Left cardiac atrium (tissue), 4 donors: ENCODE measurements around the gene STAC. TPM values are rescaled to one million over a fixed set of nuclear protein-coding genes. Genes with fewer than 3 reads are reported as not detected.
"Not testable (repeated sequence)": the region's sequence is repeated elsewhere in the genome, so short reads cannot be mapped to it uniquely, and the experiment has no call there.

Source experiments
- ATAC-seq, 2 donors: fragments of 200-7000 bp; cut with Tn5 transposase; one replicate each; pipeline ENCODE4 v1.9.1; 2020; ENCODE audit warnings: mild to moderate bottlenecking in 2 of 2, moderate library complexity in 2 of 2
- DNase-seq: peaks from one replicate; pipeline ENCODE4 v3.0.0-alpha.2; 2020
- intact Hi-C, 2 donors: fragments of 100-400 bp; cut with DNase I; formaldehyde crosslinking; loops; one replicate each; pipeline versions ENCODE4 v1.14.1 to v1.15.1; 2022 to 2023
- total RNA-seq, 2 donors: library from RNA; stranded (reverse); fragmentation: NEBNext Ultra II Directional; extraction: Animal tissue kit (Norgen Biotek cat#: 25700); gene quantifications; one replicate each; pipeline ENCODE4 v1.2.1, GENCODE V29; 2021
- donor health status: DM: no; HTN: yes; CAD: no.
- donor health status: DM: no; HTN: yes; CAD: no; lungs with severe emphysema.
- donor health status: DM: yes; HTN: yes; CAD: no.
- donor health status: Dilated cardiomyopathy.

STAC gene
- total RNA-seq, 2 donors from 2014 or later: 0.13 to 0.47 TPM

DNA sequence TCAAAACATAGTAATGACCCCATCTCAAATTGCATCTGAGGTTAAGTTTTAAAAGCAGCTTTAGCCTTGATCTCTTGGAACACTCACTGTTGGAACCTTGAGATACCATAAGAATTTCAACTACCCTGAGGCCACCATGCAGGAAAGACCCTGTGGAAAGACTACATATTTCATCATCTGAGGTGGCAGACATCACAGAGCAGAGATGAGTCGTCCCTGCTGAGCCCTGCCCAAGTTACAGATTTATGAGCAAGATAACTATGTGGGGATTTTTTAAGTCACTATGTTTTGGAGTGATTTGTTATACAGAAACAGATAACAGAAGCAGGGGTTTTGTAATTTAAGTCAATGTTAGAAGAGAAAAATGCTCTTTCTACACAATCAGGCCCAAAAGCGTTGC, 168.4 kb downstream of the STAC start:
- intact Hi-C loops: no loop called here
- no peak for ATAC-seq
- no peak for DNase-seq

DNA sequence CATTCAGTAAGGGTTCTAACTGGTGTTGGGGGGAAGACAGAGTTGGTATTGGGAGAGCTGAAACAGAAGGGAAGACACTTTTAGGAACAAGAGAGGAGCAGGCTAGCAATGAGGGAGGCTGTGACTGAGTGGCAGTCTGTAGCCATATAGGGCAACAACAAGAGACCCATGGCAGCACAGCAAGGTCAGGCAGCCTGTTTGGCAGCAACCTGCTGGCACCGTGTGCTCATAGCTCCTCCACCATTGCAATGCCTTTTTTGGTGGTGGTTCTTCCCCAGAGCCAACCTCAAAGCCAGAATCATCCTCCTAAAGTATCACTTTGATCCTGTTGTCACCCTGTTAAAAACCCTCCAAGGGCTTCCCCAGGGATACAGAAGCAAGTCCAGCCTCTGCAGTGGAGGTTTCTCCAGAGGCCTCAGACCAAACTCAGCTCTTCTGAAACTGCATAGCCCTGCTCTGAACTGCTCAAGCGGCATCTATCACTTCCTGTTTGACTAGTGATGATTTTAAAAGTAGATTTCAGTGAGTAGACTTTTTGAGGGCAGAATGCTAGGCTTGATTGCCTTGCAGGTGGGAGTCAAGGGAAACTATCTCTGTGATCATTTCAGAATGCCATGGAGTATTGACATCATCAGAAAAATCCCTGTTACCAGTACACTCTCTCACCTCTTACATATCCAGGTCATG, 176.9 kb downstream of the STAC start:
- intact Hi-C loops: no loop called here
- DNase-seq: no peak
- ATAC-seq: peak in 1 of 2 donors; percentile 40

DNA sequence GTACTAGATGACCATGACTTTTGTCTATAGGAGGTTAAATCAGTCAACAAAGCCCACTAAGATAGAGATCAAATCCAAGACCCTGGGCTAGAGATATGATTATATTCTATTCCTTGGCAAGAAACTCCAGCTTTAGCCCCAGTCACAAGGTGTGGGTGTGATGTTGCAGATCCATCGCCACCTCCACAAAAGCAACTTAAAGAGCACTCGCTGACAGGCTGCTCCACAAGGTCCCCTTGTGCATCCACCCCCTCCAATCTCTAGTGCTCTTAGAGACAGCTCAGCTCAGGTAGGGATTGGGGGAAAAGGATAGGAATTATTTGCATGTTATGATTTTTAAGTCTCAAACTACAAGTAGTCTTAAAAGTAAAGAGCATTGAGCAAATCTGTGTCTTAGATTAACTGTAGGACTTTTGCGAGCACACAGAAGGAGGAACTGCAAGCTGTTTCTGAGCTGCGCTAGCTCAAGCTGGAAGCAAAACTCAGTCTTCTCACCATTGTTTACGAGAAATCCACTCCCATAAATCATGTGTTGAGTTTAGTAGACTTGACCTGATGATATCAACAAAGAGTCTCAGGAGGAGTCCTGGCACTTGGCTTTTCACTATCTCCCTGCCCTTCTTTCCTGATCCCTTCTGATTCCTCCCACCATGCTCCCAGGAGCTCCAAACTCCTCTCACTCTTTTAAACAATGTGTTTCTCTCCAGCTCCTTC, 177.6 kb downstream of the STAC start:
- no peak for DNase-seq
- intact Hi-C loops: no loop called here
- no peak for ATAC-seq

DNA sequence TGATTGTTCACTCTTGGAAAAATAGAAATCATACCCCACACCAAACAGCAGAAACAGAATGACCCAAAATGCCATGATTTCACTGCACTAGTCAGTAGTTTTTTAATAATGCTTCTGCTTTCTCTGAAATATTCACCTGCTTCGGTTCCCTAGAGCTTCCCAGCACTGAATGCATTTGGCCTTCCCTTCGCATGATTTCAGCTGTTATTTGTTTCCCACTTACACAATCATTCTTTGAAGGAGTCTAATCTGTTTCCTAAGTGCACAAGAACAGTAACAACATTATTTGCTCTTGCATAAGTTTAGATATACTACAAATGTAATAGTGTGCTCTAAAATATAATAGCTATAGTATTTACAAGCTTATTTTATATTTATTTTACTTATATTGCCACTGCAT, 178.7 kb downstream of the STAC start:
- no peak for DNase-seq
- intact Hi-C loops: no loop called here
- no peak for ATAC-seq

DNA sequence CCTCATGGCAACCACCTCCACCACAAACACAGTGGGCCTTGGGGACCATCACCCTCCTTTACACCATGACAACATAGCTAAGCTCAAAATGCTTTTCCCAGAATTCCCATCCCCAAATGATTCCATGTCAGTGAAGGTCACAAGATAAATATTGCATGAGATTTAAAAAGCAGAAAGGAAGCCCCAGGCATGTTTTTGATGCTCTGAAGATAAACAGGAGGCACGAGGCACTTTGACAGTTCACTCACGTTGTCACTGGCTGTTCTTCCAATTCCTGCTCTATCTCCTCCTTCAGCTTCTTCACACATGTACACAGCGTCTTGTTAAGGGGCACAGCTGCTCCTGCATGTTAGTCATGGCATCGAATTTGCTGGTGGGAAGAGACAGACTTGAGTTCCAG, 180.4 kb downstream of the STAC start:
- DNase-seq (no peak), ATAC-seq (no peak)
- intact Hi-C loops: no loop called here

DNA sequence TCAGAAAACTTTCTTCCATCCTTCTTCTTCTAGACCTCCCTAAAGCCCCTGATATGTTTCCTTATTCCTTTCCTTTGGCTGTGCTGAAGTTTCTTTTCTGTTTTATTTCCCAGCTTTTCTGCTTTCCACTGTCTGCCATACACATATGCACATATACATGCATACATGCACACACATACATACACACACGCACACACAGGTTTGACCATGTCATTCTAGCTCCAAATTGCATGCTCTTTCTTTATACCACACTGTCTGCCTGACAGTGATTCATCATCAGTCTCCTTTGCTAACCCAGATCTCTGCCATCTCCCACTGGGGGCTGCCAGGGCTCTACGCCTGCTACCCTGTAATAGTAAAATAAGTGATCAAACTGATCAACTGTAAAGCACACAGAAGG, 181.3 kb downstream of the STAC start:
- DNase-seq (no peak), ATAC-seq (no peak)
- intact Hi-C loops: no loop called here

DNA sequence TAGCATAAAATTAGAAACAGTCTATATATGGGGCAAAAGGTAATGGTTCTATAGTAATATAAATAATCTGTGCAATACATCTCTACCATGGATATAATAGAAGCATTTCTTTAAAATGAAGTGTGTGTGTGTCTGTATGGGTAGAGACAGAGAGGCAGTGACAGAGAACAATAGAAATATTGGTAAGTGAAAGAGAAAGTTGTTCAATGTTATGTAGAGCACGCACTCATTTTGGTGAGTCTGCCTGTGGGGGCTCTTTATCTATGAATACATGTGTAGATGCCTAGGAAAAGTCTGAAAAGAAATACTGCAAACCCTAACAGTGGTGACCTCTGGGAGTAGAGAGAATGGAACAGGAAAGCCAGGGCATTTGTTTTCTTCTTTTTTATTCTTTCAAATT, 182.6 kb downstream of the STAC start:
- ATAC-seq (no peak), DNase-seq (no peak)
- intact Hi-C loops: no loop called here

DNA sequence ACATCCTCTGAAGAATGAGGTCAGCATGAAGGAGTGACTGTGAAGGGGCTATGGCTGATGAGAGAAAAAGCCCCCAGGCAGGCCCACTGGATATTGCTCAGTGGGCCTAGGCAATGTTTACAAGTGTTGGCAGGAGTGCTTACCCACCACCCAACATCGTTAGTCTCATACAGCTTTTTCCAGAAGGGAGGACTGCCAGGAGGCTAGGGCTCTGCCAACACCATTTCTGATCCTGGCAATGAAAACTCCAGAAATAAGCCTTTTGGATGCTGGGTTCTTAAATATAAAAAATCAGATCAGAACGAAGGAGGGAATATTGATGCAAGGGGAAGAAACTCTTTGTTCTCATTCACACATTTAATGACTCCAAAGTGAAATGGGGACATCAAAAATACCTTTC, 194.9 kb downstream of the STAC start:
- DNase-seq (no peak), ATAC-seq (no peak)
- intact Hi-C loops: no loop called here

DNA sequence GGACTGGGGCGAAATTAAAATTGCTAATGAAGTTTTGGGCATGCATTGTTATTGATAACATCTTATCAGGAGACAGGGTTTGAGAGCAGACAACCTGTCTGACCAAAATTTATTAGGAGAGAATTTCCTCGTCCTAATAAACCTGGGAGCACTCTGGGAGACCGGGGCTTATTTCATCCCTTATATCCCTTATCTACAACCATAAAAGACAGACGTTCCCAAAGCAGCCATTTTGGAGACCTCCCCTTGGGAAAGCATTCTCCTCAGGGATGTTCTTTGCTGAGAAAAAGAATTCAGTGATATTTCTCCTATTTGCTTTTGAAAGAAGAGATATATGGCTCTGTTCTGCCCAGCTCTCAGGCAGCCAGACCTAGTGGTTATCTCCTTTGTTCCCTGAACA, 198.1 kb downstream of the STAC start:
- intact Hi-C loops, DNase-seq: not testable (repeated sequence)

DNA sequence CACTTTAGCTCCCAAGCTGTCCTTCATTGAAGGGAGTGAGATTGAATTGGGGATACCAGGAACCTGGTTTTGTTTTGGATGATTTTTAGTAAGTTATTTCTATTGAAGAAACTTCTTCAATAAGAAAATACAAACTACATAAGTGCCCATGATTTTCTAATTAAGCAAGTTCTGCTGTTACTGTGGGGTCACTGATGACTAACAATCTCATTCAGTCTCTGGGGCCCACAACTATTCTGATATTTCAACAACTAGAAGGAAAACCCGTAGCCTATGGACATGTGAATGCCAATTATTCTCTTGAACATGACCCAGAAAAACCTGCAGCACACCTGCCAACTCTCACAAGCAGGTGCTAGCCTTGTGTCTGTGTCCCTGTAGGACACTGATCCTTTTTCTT, 199.4 kb downstream of the STAC start:
- DNase-seq: no peak
- ATAC-seq: no peak
- intact Hi-C loops: no loop called here

More for the DNA sequence above, 198.1 kb downstream of the STAC start:
- not testable (repeated sequence) for ATAC-seq

DNA sequence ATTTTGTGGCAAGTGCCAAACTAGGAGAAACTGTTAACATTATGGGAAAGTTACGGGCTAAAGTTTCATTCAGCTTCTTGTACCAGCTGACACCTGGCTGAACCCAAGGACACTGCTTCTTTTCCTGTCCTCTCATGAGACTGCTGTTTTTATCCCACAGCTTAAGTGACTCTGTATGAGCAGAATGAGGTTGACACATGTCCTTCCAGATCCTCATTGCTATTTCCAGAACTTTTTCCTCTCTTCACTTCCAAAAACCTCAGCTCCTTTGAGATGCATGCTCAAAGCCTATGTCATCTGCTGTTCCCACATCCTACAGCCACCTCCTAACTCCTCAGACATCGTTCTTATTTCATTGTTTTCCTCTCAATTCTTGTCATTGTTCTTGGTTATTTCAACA, 200.4 kb downstream of the STAC start:
- intact Hi-C loops: no loop called here

DNA sequence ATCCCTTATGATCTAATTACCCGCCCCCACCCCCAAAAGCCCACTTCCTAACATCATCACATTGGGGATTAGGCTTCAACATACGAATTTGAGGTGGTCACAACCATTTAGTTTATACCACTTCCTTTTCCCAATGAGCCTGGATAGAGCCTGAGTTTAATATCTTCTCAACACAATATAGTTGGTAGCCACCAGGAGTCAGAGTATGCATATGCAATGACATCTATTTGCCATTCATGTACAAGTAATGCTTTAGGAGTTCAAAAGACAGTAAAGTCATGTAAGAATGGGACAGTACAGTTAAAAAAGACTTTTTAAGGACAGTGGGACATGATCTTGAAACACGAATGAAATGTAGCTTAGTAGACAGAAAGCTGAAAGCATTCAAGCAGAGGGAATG, 211.7 kb downstream of the STAC start:
- intact Hi-C loops: no loop called here
- no peak for ATAC-seq
- no peak for DNase-seq

More for the DNA sequence above, 200.4 kb downstream of the STAC start:
- ATAC-seq (no peak), DNase-seq (no peak)

DNA sequence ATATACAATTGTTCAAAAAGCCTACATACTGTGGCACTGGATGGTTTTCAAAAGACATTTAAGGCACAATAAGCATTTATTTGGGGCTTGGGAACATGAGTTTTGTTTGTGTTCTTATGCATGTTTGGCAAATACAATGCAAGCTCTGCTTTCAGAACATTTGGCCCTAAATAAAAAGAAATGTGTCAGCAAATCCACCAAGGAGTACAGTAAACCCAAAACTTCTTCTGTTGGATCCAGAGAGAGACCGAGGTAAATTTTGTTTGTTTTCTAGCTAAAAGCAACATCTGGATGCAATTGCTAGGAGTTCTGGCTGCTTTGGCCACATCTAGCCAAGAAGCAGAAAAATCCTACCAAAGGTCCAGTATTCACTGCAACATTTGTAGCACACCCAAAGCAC, 215.2 kb downstream of the STAC start:
- DNase-seq: no peak
- ATAC-seq: no peak
- intact Hi-C loops: no loop called here

DNA sequence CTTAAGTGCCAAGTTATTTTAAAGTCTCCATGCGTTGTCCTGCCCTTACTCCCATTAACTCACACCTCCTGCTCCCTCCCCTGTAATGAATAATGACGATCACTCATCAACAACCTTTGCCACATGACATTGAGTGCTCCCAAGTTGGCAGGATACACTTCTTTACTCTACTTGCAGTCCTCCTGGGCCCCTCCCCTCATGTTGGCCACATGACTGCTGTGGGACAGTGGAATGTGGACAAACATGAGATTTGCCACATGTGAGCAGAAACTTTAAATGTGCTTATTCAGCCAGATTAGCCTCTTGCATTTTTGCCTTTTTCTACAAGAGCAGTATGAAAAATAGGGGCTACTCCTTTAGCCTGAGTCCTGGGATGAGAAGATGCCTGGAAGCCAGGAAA, 216.1 kb downstream of the STAC start:
- DNase-seq (no peak), ATAC-seq (no peak)
- intact Hi-C loops: no loop called here

DNA sequence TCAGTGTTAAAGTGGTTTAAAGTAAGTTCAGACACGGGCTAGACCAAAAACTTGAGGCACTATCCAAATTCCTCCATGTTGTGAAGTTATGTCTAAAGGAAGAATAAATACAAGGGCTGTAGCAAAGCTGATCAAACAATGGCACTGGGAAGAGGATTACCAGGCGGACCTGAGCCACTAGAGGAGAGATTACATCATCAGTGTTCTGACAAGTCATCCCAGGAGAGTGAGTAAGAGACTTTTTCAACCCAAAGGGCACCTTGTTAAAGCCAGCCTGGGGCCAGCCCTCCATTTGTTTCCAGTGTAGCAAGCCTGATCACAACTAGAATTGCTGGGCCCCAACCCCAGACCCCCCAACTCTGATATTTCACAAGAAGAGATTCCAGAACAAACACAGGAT, 217.1 kb downstream of the STAC start:
- no peak for ATAC-seq
- DNase-seq: no peak
- intact Hi-C loops: no loop called here
